ENCODE results near the gene NEB.

The NEB gene

GRCh38 chr2:151470556-151470955 is 263.7 kb downstream of the NEB start:
- no peak for DNase-seq

DNA sequence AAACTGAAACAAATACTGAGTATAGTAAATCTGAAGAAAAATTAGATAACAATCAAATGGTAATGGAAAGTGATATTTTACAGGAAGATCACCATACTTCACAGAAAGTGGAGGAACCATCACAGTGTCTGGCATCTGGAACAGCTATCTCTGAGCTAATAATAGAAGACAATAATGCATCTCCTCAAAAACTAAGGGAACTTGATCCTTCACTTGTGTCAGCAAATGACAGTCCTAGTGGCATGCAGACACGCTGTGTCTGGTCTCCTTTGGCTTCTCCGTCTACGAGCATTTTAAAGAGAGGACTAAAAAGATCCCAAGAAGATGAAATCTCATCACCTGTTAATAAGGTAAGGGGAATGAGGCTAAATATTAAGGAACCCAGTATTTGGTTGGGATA is 268.5 kb downstream of the NEB start:
- DNase-seq: no peak

- no peak for DNase-seq
Observed at GRCh38 chr2:151459358-151459757, 274.9 kb downstream of the NEB start.

DNA sequence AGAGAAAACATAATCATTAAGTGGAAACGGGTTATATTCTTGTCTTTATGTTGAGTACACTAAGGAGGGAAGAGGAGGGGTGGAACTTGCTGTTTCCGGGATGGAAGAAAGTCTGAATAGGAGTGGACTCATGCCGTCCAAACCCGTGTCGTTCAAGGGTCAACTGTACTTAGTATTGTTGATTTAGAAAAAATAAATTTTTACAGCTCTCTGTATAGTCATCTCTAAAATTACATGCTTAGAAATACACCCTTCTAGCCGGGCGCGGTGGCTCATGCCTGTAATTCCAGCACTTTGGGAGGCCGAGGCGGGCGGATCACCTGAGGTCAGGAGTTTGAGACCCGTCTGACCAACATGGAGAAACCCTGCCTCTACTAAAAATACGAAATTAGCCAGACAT is 295.1 kb downstream of the NEB start:
- no peak for DNase-seq

DNA sequence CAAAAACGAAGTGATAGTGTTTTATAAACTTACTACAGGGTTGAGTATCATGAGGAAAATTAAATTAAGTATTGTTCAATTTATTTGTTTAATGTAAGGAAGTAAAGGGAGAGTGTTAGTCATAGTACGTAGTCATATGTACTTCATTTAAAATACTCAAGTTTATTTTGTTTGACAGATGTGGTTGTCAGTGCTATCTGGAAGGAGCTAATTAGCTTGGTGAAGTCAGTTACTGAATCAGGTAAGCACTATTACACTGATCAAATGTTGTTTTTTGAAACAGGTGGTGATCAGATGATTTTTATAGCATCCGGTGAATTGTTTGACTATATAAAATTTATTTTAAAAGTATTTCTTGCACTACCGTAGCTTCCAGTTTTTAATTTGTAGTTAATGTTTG is 295.8 kb downstream of the NEB start:
- no peak for DNase-seq

- DNase-seq: no peak
Observed at GRCh38 chr2:151437630-151438029, 296.6 kb downstream of the NEB start.
